Loucy (cell line): ENCODE results near the gene SBK3.

Experiments used
- EZH2phosphoT487 ChIP-seq: fragments of 200-600 bp; IDR thresholded peaks from 2 replicates; pipeline ENCODE4 v1.6.1; 2018; ENCODE audit warnings: antibody characterized with exemption, mild to moderate bottlenecking, moderate library complexity, borderline replicate concordance
- TF ChIP-seq, protein P1 (sequence below): fragments of 200-600 bp; sonication (generic); conservative IDR thresholded peaks from 2 replicates; pipeline ENCODE4 v1.5.1; 2014; ENCODE audit warnings: mild to moderate bottlenecking, antibody characterized with exemption, low read length

DNA sequence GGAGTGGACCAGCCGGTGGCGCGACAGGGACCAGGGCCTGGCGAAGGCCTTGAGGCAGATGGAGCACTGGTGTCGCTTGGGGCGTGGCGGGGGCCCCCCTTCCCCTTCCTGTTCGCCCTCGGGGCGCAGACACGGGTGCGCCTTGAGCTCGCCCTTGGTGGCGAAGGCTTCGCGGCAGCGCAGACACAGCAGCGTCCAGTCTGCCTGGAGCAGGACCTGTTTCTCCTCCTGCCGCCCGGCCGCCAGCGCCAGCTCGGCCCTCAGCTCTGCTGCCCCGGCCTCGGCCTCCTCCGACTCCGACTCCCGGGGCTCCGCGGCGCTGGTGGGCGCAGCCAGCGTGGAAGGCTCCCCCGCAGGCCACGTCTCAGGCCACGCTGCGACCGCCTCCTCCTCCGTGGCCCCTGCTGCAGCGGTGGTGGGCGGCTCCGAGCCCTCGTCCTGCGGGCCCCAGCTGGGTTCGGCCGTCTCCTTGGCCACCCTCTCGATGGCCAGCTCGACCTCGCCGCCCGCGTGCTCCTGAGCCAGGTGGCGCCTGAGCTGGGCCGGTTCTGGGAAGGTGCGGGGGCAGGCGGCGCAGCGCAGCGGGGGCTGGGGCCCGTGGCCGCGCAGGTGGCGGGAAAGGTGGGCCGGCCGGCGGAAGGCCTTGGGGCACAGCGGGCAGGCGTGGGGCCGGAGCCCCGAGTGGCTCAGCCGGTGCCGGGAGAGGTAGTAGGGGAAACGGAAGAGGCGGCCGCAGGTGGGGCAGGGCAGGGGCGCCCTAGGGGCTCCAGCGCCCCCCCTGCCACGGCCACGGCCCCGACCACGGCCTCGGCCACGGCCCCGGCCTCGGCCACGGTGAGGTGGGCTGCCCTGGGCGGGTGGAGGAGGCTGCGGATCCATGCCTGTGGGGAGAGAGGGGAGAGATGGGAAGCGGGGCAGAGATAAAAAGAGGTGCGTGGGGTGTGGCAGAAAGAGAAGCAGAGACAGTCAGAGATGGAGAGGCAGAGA, 33.7 kb upstream of the SBK3 start:
- TF ChIP-seq, protein P1, sequence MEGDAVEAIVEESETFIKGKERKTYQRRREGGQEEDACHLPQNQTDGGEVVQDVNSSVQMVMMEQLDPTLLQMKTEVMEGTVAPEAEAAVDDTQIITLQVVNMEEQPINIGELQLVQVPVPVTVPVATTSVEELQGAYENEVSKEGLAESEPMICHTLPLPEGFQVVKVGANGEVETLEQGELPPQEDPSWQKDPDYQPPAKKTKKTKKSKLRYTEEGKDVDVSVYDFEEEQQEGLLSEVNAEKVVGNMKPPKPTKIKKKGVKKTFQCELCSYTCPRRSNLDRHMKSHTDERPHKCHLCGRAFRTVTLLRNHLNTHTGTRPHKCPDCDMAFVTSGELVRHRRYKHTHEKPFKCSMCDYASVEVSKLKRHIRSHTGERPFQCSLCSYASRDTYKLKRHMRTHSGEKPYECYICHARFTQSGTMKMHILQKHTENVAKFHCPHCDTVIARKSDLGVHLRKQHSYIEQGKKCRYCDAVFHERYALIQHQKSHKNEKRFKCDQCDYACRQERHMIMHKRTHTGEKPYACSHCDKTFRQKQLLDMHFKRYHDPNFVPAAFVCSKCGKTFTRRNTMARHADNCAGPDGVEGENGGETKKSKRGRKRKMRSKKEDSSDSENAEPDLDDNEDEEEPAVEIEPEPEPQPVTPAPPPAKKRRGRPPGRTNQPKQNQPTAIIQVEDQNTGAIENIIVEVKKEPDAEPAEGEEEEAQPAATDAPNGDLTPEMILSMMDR: no peak
- TF ChIP-seq EZH2phosphoT487: no peak
